Measurements from ENCODE around the gene PTAFR. TPM values are rescaled to one million over a fixed set of nuclear protein-coding genes. Genes with fewer than 3 reads are reported as not detected.

Gene PTAFR
- total RNA-seq, 2 donors from 2014 or later: 2.2 to 3.9 TPM

DNA sequence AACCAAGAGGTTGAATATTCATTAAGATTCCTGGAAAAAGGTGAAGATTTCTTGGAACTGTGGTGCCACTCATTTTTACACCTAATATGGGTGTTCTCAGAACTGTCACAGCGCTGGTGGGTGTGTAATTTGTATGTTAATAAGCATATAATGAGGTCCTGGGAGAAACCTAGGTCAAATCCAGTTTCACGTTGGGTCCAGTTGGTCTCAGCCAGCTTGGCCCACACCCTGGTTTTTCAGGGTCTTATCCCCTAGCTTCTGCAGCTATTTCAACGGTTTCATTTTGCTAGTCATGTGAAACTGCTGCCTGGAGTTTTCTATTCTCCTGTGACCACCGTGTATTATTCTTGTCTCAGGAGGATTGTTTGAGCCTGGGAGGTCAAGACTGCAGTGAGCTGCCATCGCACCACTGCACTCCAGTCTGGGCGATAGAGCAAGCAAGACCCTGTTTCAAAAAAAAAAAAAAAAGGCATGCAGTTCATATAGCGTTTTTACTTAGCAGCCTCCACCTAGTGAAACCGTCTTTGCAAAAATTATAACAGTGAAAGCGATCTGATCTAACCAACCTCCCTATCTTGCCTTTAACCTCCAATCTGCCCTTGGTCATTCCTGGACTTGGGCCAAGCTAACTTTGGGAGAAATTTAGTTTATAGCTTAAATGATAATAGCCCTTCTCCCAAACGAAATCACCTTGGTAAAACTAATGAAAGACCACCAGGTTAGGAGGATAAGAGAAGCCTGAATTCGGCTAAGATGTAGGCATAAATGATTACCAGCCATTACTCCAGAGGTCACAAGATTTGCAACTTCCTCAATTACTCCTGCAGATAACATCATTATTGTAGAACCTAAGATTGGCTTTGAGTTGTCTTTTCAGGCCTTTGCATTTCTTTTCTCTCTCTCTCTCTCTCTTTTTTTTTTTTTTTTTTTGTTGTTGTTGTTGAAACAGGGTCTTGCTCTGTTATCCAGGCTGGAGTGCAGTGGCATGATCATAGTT is 44.0 kb downstream of the PTAFR start:
- TF ChIP-seq, protein P1, sequence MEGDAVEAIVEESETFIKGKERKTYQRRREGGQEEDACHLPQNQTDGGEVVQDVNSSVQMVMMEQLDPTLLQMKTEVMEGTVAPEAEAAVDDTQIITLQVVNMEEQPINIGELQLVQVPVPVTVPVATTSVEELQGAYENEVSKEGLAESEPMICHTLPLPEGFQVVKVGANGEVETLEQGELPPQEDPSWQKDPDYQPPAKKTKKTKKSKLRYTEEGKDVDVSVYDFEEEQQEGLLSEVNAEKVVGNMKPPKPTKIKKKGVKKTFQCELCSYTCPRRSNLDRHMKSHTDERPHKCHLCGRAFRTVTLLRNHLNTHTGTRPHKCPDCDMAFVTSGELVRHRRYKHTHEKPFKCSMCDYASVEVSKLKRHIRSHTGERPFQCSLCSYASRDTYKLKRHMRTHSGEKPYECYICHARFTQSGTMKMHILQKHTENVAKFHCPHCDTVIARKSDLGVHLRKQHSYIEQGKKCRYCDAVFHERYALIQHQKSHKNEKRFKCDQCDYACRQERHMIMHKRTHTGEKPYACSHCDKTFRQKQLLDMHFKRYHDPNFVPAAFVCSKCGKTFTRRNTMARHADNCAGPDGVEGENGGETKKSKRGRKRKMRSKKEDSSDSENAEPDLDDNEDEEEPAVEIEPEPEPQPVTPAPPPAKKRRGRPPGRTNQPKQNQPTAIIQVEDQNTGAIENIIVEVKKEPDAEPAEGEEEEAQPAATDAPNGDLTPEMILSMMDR (IDR thresholded peaks at IDR 0.05): no peak
- Histone ChIP-seq H3K4me1 (no peaks in the 10 kb centered on the region), H3K9ac (ENCODE audit: low read depth in 2 of 2, low read length in 2 of 2) (no peak overlapping the region), H3K27me3 (no peaks in the 10 kb centered on the region), H3K9me3 (no peaks in the 10 kb centered on the region), H3K27ac (no peak overlapping the region), H3K4me3 (no peak overlapping the region), H3K36me3 (no peaks in the 10 kb centered on the region)
- intact Hi-C loops (cut with DNase I): no loop called here
- no peak for DNase-seq

DNA sequence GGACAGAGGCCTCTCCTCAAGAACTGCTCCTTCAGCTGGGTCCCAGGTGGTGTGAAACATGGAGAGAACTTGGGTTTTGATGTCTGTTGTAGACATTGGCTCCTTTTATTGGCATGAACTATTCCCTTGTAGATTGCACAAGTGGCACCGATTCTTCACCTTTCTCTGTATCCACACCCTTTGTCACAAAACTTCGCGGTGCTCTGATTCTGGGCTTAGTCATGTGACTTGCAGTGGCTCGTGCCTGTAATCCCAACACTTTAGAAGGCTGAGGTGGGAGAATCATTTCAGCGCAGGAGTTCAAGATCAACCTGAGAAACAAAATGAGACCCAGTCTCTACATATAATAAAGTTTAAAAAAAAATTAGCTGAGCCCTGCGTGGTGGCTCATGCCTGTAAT is 45.6 kb downstream of the PTAFR start:
- no peaks in the 10 kb centered on the region for H3K27me3 ChIP-seq
- no peak for DNase-seq
- H3K9me3 ChIP-seq: no peaks in the 10 kb centered on the region
- intact Hi-C loops (cut with DNase I): no loop called here
- no peak overlapping the region for H3K9ac ChIP-seq (ENCODE audit: low read depth in 2 of 2, low read length in 2 of 2)
- H3K4me3 ChIP-seq: no peak overlapping the region
- TF ChIP-seq, protein P1 (IDR thresholded peaks at IDR 0.05): no peak
- H3K4me1 ChIP-seq: no peaks in the 10 kb centered on the region
- no peaks in the 10 kb centered on the region for H3K36me3 ChIP-seq
- H3K27ac ChIP-seq: no peak overlapping the region

DNA sequence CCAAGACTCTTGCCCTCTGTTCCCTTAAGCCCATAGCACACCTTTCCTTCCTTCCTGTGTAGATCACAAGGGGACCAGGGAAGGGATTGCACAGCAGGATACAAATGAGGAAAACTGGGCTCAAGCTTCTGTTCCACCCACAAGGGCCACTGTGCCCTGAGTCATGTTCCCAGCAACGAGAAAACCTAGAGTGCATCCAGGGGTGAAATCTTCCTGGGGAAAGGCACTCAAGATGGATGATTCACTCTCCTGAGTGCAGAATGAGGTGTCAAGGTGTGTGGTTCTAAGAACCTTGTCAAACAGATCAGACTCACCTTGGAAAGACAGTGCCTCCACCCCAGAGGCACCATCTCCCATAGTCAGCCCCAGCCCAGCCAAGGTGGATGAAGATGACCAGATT is 47.3 kb downstream of the PTAFR start:
- no peak for DNase-seq
- H3K4me1 ChIP-seq: no peaks in the 10 kb centered on the region
- H3K9me3 ChIP-seq: no peaks in the 10 kb centered on the region
- H3K4me3 ChIP-seq: no peak overlapping the region
- no peak overlapping the region for H3K9ac ChIP-seq (ENCODE audit: low read depth in 2 of 2, low read length in 2 of 2)
- TF ChIP-seq, protein P1 (IDR thresholded peaks at IDR 0.05): no peak
- intact Hi-C loops (cut with DNase I): no loop called here
- H3K36me3 ChIP-seq: no peaks in the 10 kb centered on the region
- H3K27me3 ChIP-seq: no peaks in the 10 kb centered on the region
- H3K27ac ChIP-seq: no peak overlapping the region

DNA sequence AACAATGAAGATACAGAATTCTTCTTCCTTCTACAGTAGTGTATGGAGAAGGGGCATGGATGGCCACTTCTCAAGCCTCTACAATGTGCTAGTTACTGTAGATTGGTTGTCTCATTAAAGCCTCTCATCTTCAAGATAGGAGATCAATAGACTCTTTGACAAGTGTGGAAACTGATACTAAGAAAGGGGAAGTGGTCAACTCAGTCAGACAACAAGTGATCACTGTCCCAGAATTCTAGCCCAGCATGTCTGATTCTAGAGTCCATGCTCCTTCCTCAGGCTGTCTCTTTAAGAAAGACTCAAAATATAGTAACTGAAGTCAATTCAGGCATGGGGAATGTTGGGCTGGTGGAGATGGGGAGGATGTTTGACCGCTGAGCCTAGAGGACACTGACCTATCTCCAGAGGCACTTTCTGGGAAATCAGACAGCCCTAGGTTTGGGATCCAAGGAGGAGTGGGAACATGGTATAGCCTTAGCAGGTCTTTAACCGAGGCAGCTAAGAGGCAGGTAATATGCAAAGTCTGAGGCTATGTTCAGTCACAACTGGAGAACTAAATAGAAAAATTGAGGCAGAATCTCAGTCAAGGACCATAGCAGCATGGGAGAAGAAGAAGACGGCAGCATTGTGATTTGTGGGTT is 48.8 kb downstream of the PTAFR start:
- H3K36me3 ChIP-seq: no peaks in the 10 kb centered on the region
- no peaks in the 10 kb centered on the region for H3K27me3 ChIP-seq
- no peak overlapping the region for H3K4me3 ChIP-seq
- TF ChIP-seq, protein P1 (IDR thresholded peaks at IDR 0.05): no peak
- no peaks in the 10 kb centered on the region for H3K4me1 ChIP-seq
- no peak overlapping the region for H3K9ac ChIP-seq (ENCODE audit: low read depth in 2 of 2, low read length in 2 of 2)
- intact Hi-C loops (cut with DNase I): no loop called here
- H3K27ac ChIP-seq: no peak overlapping the region
- H3K9me3 ChIP-seq: no peaks in the 10 kb centered on the region
- DNase-seq: no peak

DNA sequence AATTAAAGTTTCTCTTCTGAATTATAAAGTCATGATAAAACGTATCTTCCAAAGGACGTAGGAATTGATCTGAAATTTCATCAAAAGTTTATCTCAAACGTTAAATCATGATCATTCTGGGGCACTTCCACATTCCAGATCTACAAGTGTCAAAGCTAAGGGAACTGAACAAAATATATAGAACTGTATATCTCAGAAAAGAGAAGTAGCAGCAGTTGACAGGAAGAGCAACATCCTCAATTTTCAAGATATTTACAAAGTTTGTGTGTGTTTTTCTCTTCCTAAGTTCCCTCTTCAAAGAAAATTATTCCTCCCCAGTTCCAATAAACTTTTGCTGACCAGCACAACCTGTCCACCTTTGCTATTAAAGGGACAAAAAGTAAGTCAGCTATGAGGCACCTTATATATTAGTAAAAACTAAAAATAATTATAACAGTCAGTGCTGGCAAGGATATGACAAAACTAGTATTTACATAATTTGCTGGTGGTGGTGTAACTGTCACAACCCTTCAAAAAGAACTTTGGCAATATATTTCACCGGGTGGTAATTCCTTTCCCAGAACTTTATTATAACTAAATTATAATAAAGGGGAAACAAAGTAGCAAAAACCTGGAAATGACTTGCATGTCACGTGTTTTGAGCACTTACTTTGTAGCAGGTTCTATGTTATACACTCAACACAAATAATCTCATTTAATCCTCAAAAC is 49.6 kb downstream of the PTAFR start:
- Histone ChIP-seq H3K9me3 (no peaks in the 10 kb centered on the region), H3K36me3 (no peaks in the 10 kb centered on the region), H3K27ac (no peak overlapping the region), H3K27me3 (no peaks in the 10 kb centered on the region), H3K4me1 (no peaks in the 10 kb centered on the region), H3K9ac (ENCODE audit: low read depth in 2 of 2, low read length in 2 of 2) (no peak overlapping the region), H3K4me3 (no peak overlapping the region)
- TF ChIP-seq, protein P1 (IDR thresholded peaks at IDR 0.05): no peak
- DNase-seq: no peak
- intact Hi-C loops (cut with DNase I): no loop called here
